A549 (cell line): ENCODE data around the gene KDM8.
A peak's percentile ranks its signal among the peaks of the same experiment; 100 is the strongest.

ENCODE experiments used
- CEBPB ChIP-seq, 2 experiments: fragments of >200 bp in 1 of 2; sonication (Bioruptor Twin) in 1 of 2; formaldehyde crosslinking in 1 of 2; IDR thresholded peaks; 2 replicates each; pipeline ENCODE4 v1.6.1; 2012 to 2016
- CTCF ChIP-seq: fragments of >200 bp; sonication (Bioruptor Twin); formaldehyde crosslinking; IDR thresholded peaks from 3 replicates; pipeline ENCODE4 v1.5.1; 2016
- EP300 ChIP-seq, 2 experiments: fragments of >200 bp; sonication (Bioruptor Twin); formaldehyde crosslinking; IDR thresholded peaks; 2 replicates in 1 of 2; 3 replicates in 1 of 2; pipeline ENCODE4 v1.6.1; 2016 to 2017
- JUNB ChIP-seq: fragments of >200 bp; sonication (Bioruptor Twin); formaldehyde crosslinking; IDR thresholded peaks from 2 replicates; pipeline ENCODE4 v1.6.1; 2016
- RAD21 ChIP-seq, 2 experiments: fragments of >200 bp in 1 of 2; sonication (Bioruptor Twin) in 1 of 2; formaldehyde crosslinking in 1 of 2; IDR thresholded peaks in 1 of 2; conservative IDR thresholded peaks in 1 of 2; 2 replicates in 1 of 2; 3 replicates in 1 of 2; pipeline ENCODE4 v1.6.1; 2012 to 2018; ENCODE audit warnings: inconsistent platforms in 1 of 2
- RCOR1 ChIP-seq: fragments of 150-350 bp; IDR thresholded peaks from 2 replicates; pipeline ENCODE4 v1.6.1; 2014; ENCODE audit warnings: antibody characterized with exemption, low read length, low read depth

GRCh38 chr16:27169511-27170071 is 33.7 kb upstream of the KDM8 start:
- TF ChIP-seq JUNB (no peak), EP300 (IDR thresholded peaks at IDR 0.05) (no peak), CTCF (peak; percentile 22; the same call in 1 of the 3 replicates), CEBPB (IDR thresholded peaks at IDR 0.05) (no peak), RAD21 (conservative IDR thresholded peaks at IDR 0.05 in 1 of 2, IDR thresholded peaks at IDR 0.05 in 1 of 2) (peak in 1 of 2 experiments; percentile 25; a peak in 1 of 5 replicates), RCOR1 (no peak)
